ENCODE data around the gene GALNT15.

GALNT15 gene

GRCh38 chr3:16191591-16191990 is 17.1 kb downstream of the GALNT15 start:
- no peak for TF ChIP-seq CTCF (IDR thresholded peaks at IDR 0.05; ENCODE audit: insufficient read depth, missing control alignments)
- DNase-seq (ENCODE audit: insufficient read length, low spot score) (no peak), FAIRE-seq (no peak)

GRCh38 chr3:16192176-16192811 is 17.8 kb downstream of the GALNT15 start:
- FAIRE-seq: no peak
- no peak for DNase-seq (ENCODE audit: insufficient read length, low spot score)
- TF ChIP-seq CTCF (IDR thresholded peaks at IDR 0.05; ENCODE audit: insufficient read depth, missing control alignments): no peak

- no peak for FAIRE-seq
- no peak for TF ChIP-seq CTCF (IDR thresholded peaks at IDR 0.05; ENCODE audit: insufficient read depth, missing control alignments)
Observed at GRCh38 chr3:16198427-16198826, 23.9 kb downstream of the GALNT15 start.

GRCh38 chr3:16199769-16200168 is 25.3 kb downstream of the GALNT15 start:
- no peak for TF ChIP-seq CTCF (IDR thresholded peaks at IDR 0.05; ENCODE audit: insufficient read depth, missing control alignments)
- no peak for FAIRE-seq
- DNase-seq (ENCODE audit: insufficient read length, low spot score): no peak

More at GRCh38 chr3:16198427-16198826, 23.9 kb downstream of the GALNT15 start:
- no peak for DNase-seq (ENCODE audit: insufficient read length, low spot score)

- no peak for DNase-seq (ENCODE audit: insufficient read length, low spot score)
- no peak for FAIRE-seq
- TF ChIP-seq CTCF (IDR thresholded peaks at IDR 0.05; ENCODE audit: insufficient read depth, missing control alignments): no peak
Observed at GRCh38 chr3:16200411-16200810, 25.9 kb downstream of the GALNT15 start.

GRCh38 chr3:16203031-16203430 is 28.6 kb downstream of the GALNT15 start:
- no peak for DNase-seq (ENCODE audit: insufficient read length, low spot score)
- no peak for FAIRE-seq
- no peak for TF ChIP-seq CTCF (IDR thresholded peaks at IDR 0.05; ENCODE audit: insufficient read depth, missing control alignments)

All from D721Med (cell line).